PC-3 (cell line): ENCODE results near the gene WDR33. TPM values are rescaled to one million over a fixed set of nuclear protein-coding genes. Genes with fewer than 3 reads are reported as not detected.
"Not testable (repeated sequence)": the region's sequence is repeated elsewhere in the genome, so short reads cannot be mapped to it uniquely, and the experiment has no call there.

ENCODE experiments used
- ATAC-seq: fragments of 200-7000 bp; cut with Tn5 transposase; 2 replicates; pipeline ENCODE4 v1.9.1; 2020; ENCODE audit warnings: mild to moderate bottlenecking, moderate library complexity
- BruUV-seq: library from RNA; stranded (reverse); fragments of 400-500 nt; replicated peaks from 2 replicates; lab custom pipeline; 2021; lab: Mats Ljungman, UMichigan
- CTCF ChIA-PET: fragments of 300-600 bp; sonication (Branson Sonifier 250); formaldehyde crosslinking; loops from one replicate; lab custom pipeline; 2022; ENCODE audit warnings: antibody characterized with exemption; lab: Charles Lee
- POLR2A ChIA-PET: fragments of 300-600 bp; sonication (Branson Sonifier 250); formaldehyde crosslinking; loops from one replicate; lab custom pipeline; 2022; ENCODE audit warnings: antibody characterized with exemption; ENCODE audit not compliant: unreplicated experiment; lab: Charles Lee
- DNase-seq: peaks from one replicate; pipeline ENCODE4 v3.0.0-alpha.2; 2015
- H2AFZ ChIP-seq: fragments of 300-600 bp; sonication (generic); 2 replicates; pipeline ENCODE4 v1.6.0; 2016; ENCODE audit warnings: antibody characterized with exemption, low read length
- H3F3A ChIP-seq: fragments of 300-600 bp; sonication (generic); one replicate; pipeline ENCODE4 v1.6.0; 2017; ENCODE audit warnings: antibody characterized with exemption, low read length, control low read depth, mild to moderate bottlenecking; ENCODE audit not compliant: unreplicated experiment
- H3K27ac ChIP-seq: fragments of 300-600 bp; sonication (generic); 2 replicates; pipeline ENCODE4 v1.5.1; 2016; ENCODE audit warnings: mild to moderate bottlenecking, low read length
- H3K27me3 ChIP-seq: fragments of 300-600 bp; sonication (generic); 2 replicates; pipeline ENCODE4 v1.6.1; 2016; ENCODE audit warnings: low read length, mixed read lengths
- H3K36me3 ChIP-seq: fragments of 300-600 bp; sonication (generic); 2 replicates; pipeline ENCODE4 v1.6.1; 2016; ENCODE audit warnings: low read depth, mixed run types, low read length, mixed read lengths
- H3K4me1 ChIP-seq: fragments of 300-600 bp; sonication (generic); 2 replicates; pipeline ENCODE4 v1.5.1; 2016; ENCODE audit warnings: low read length; ENCODE audit not compliant: insufficient read depth
- H3K4me2 ChIP-seq: fragments of 300-600 bp; sonication (generic); 2 replicates; pipeline ENCODE4 v1.6.0; 2016; ENCODE audit warnings: low read length
- H3K4me3 ChIP-seq: fragments of 300-600 bp; sonication (generic); 2 replicates; pipeline ENCODE4 v1.5.1; 2016; ENCODE audit warnings: mild to moderate bottlenecking, low read length, mixed read lengths
- H3K79me2 ChIP-seq: fragments of 300-600 bp; sonication (generic); 2 replicates; pipeline ENCODE4 v1.6.1; 2017; ENCODE audit warnings: low read length, mixed read lengths
- H3K9ac ChIP-seq: fragments of 300-600 bp; sonication (generic); 2 replicates; pipeline ENCODE4 v1.6.0; 2016; ENCODE audit warnings: mild to moderate bottlenecking, low read length
- H3K9me2 ChIP-seq: fragments of 300-600 bp; sonication (generic); replicated peaks from 2 replicates; pipeline ENCODE4 v1.6.1; 2016; ENCODE audit warnings: mixed run types, low read length, mixed read lengths
- H3K9me3 ChIP-seq: fragments of 300-600 bp; sonication (generic); 2 replicates; pipeline ENCODE4 v1.6.1; 2016; ENCODE audit warnings: low read length, mixed read lengths
- H4K20me1 ChIP-seq: fragments of 300-600 bp; sonication (generic); 2 replicates; pipeline ENCODE4 v1.6.1; 2016; ENCODE audit warnings: low read length, mixed read lengths
- CTCF ChIP-seq: fragments of 300-600 bp; sonication (generic); conservative IDR thresholded peaks from 2 replicates; pipeline ENCODE4 v1.5.1; 2017; ENCODE audit warnings: antibody characterized with exemption, low read depth, mild to moderate bottlenecking, low read length
- EZH2 ChIP-seq: fragments of 300-600 bp; sonication (generic); IDR thresholded peaks from one replicate; pipeline ENCODE4 v1.6.1; 2017; ENCODE audit warnings: antibody characterized with exemption, mild to moderate bottlenecking, low read length; ENCODE audit not compliant: unreplicated experiment
- EZH2phosphoT487 ChIP-seq: fragments of 300-600 bp; sonication (generic); IDR thresholded peaks from 2 replicates; pipeline ENCODE4 v1.6.1; 2018; ENCODE audit warnings: mild to moderate bottlenecking, antibody characterized with exemption, low read length, borderline replicate concordance
- intact Hi-C: fragments of 100-400 bp; cut with micrococcal nuclease; formaldehyde crosslinking; loops from 2 replicates; pipeline ENCODE4 v1.9.0; 2023
- total RNA-seq: library from RNA; depleted of rRNA; stranded (reverse); fragments of >200 nt; gene quantifications from 2 replicates; pipeline ENCODE4 v1.2.3, GENCODE V29; 2014

Gene WDR33
- total RNA-seq, 1 experiment from 2014 or later: 31.7 TPM

GRCh38 chr2:127810156-127810618 is 784 bp downstream of the WDR33 start:
- Histone ChIP-seq H3K79me2 (peaks cover 57% of the 10 kb centered on the region), H3K4me3 (peak overlapping the region; percentile 86), H3K4me2 (peak overlapping the region; percentile 84), H3K9ac (peak overlapping the region; percentile 95), H3F3A (no peaks in the 10 kb centered on the region), H3K36me3 (no peaks in the 10 kb centered on the region), H3K9me2 (no peaks in the 10 kb centered on the region), H2AFZ (peak overlapping the region; percentile 89), H3K9me3 (no peaks in the 10 kb centered on the region), H3K27me3 (no peaks in the 10 kb centered on the region), H3K27ac (peak overlapping the region; percentile 61), H4K20me1 (peaks cover 43% of the 10 kb centered on the region), H3K4me1 (peaks cover 20% of the 10 kb centered on the region)
- intact Hi-C loops: loop anchor here (5.0 kb wide), 1 partner anchor 217 kb away; the partner anchor contains the start of gene SAP130
- no peak for TF ChIP-seq CTCF
- TF ChIP-seq EZH2phosphoT487: no peak
- no peak for TF ChIP-seq EZH2
- BruUV-seq: no TSS peak
- ChIA-PET POLR2A (interaction anchor here (0.7 kb wide), 1 partner anchor 108 kb away, joined by 3 read pairs; no protein-coding TSS in a partner anchor), CTCF (no interaction called here)
- DNase-seq: peak; percentile 34
- peak; percentile 31 for ATAC-seq

- H3K36me3 ChIP-seq: no peaks in the 10 kb centered on the region
- peaks cover 59% of the 10 kb centered on the region for H4K20me1 ChIP-seq
- ChIA-PET CTCF (no interaction called here), POLR2A (no interaction called here)
- H3K9ac ChIP-seq: no peak overlapping the region
- no peak for ATAC-seq
- DNase-seq: peak; percentile 27
- H3K27ac ChIP-seq: no peak overlapping the region
- H3K4me2 ChIP-seq: peak overlapping the region; percentile 73
- TF ChIP-seq EZH2phosphoT487 (no peak), EZH2 (no peak), CTCF (no peak)
- H2AFZ ChIP-seq: no peak overlapping the region
- peaks cover 80% of the 10 kb centered on the region for H3K79me2 ChIP-seq
- intact Hi-C loops: loop anchor here (5.0 kb wide), 1 partner anchor 36 kb away; no protein-coding TSS in a partner anchor
- no TSS peak for BruUV-seq
- H3K9me3 ChIP-seq: no peaks in the 10 kb centered on the region
- no peaks in the 10 kb centered on the region for H3K27me3 ChIP-seq
- H3K4me1 ChIP-seq: peaks cover 20% of the 10 kb centered on the region
- H3K9me2 ChIP-seq: no peaks in the 10 kb centered on the region
- peak overlapping the region; percentile 47; the same call in 1 of the 2 replicates for H3K4me3 ChIP-seq
- no peaks in the 10 kb centered on the region for H3F3A ChIP-seq
These were observed 3.2 kb downstream of the WDR33 start for GRCh38 chr2:127807678-127808353.

- H2AFZ ChIP-seq, H3K36me3 ChIP-seq, H3K27me3 ChIP-seq, H3K9me2 ChIP-seq, H3K4me2 ChIP-seq, CTCF ChIA-PET, H3K4me3 ChIP-seq, ATAC-seq, H3K27ac ChIP-seq, H3F3A ChIP-seq, DNase-seq, BruUV-seq, H3K9me3 ChIP-seq, H3K9ac ChIP-seq, POLR2A ChIA-PET: not testable (repeated sequence)
- Histone ChIP-seq H3K4me1 (peaks cover 20% of the 10 kb centered on the region), H3K79me2 (peaks cover 90% of the 10 kb centered on the region), H4K20me1 (peaks cover 63% of the 10 kb centered on the region)
- intact Hi-C loops: loop anchor here (5.0 kb wide), 1 partner anchor 35 kb away; no protein-coding TSS in a partner anchor
These were observed 4.1 kb downstream of the WDR33 start for GRCh38 chr2:127806860-127807259.
